ENCODE measurements around the gene CPN1.

CPN1 gene

GRCh38 chr10:100072514-100072913 is 9.2 kb downstream of the CPN1 start:
- H3K4me3 ChIP-seq (ENCODE audit: low read depth, low read length): no peak overlapping the region
- TF ChIP-seq POLR2A (IDR thresholded peaks at IDR 0.05; ENCODE audit: extremely low read depth, insufficient read length) (no peak), CTCF (IDR thresholded peaks at IDR 0.05; ENCODE audit: low read depth, low read length) (no peak), MAX (IDR thresholded peaks at IDR 0.05; ENCODE audit: low read depth, low read length) (no peak), MYC (IDR thresholded peaks at IDR 0.05; ENCODE audit: low read depth, low read length) (no peak)
- no peak for DNase-seq (ENCODE audit: low read depth)

- H3K4me3 ChIP-seq (ENCODE audit: low read depth, low read length): no peak overlapping the region
- TF ChIP-seq MAX (IDR thresholded peaks at IDR 0.05; ENCODE audit: low read depth, low read length) (no peak), MYC (IDR thresholded peaks at IDR 0.05; ENCODE audit: low read depth, low read length) (no peak), CTCF (IDR thresholded peaks at IDR 0.05; ENCODE audit: low read depth, low read length) (no peak), POLR2A (IDR thresholded peaks at IDR 0.05; ENCODE audit: extremely low read depth, insufficient read length) (no peak)
- no peak for DNase-seq (ENCODE audit: low read depth)
Observed at GRCh38 chr10:100071529-100071928, 10.1 kb downstream of the CPN1 start.

GRCh38 chr10:100067466-100067865 is 14.2 kb downstream of the CPN1 start:
- no peak overlapping the region for H3K4me3 ChIP-seq (ENCODE audit: low read depth, low read length)
- TF ChIP-seq CTCF (IDR thresholded peaks at IDR 0.05; ENCODE audit: low read depth, low read length) (no peak), POLR2A (IDR thresholded peaks at IDR 0.05; ENCODE audit: extremely low read depth, insufficient read length) (no peak), MYC (IDR thresholded peaks at IDR 0.05; ENCODE audit: low read depth, low read length) (no peak)
- no peak for DNase-seq (ENCODE audit: low read depth)

- TF ChIP-seq MYC (IDR thresholded peaks at IDR 0.05; ENCODE audit: low read depth, low read length) (no peak), MAX (IDR thresholded peaks at IDR 0.05; ENCODE audit: low read depth, low read length) (no peak), POLR2A (IDR thresholded peaks at IDR 0.05; ENCODE audit: extremely low read depth, insufficient read length) (no peak), CTCF (IDR thresholded peaks at IDR 0.05; ENCODE audit: low read depth, low read length) (no peak)
Observed at GRCh38 chr10:100065084-100065660, 16.5 kb downstream of the CPN1 start.

GRCh38 chr10:100061401-100061800 is 20.3 kb downstream of the CPN1 start:
- no peak overlapping the region for H3K4me3 ChIP-seq (ENCODE audit: low read depth, low read length)
- TF ChIP-seq CTCF (IDR thresholded peaks at IDR 0.05; ENCODE audit: low read depth, low read length): no peak
- no peak for TF ChIP-seq MYC (IDR thresholded peaks at IDR 0.05; ENCODE audit: low read depth, low read length)
- no peak for TF ChIP-seq POLR2A (IDR thresholded peaks at IDR 0.05; ENCODE audit: extremely low read depth, insufficient read length)
- TF ChIP-seq MAX (IDR thresholded peaks at IDR 0.05; ENCODE audit: low read depth, low read length): no peak
- no peak for DNase-seq (ENCODE audit: low read depth)

More at GRCh38 chr10:100065084-100065660, 16.5 kb downstream of the CPN1 start:
- no peak for DNase-seq (ENCODE audit: low read depth)
- no peak overlapping the region for H3K4me3 ChIP-seq (ENCODE audit: low read depth, low read length)

GRCh38 chr10:100057948-100058347 is 23.7 kb downstream of the CPN1 start:
- no peak overlapping the region for H3K4me3 ChIP-seq (ENCODE audit: low read depth, low read length)

More at GRCh38 chr10:100057948-100058347, 23.7 kb downstream of the CPN1 start:
- TF ChIP-seq CTCF (IDR thresholded peaks at IDR 0.05; ENCODE audit: low read depth, low read length) (no peak), MAX (IDR thresholded peaks at IDR 0.05; ENCODE audit: low read depth, low read length) (no peak), POLR2A (IDR thresholded peaks at IDR 0.05; ENCODE audit: extremely low read depth, insufficient read length) (no peak), MYC (IDR thresholded peaks at IDR 0.05; ENCODE audit: low read depth, low read length) (no peak)
- DNase-seq (ENCODE audit: low read depth): no peak

Measured in NB4 (cell line).